Fibroblast of peridontal ligament (primary cell): ENCODE measurements around the gene MCTS1.
"Not testable (repeated sequence)": the region's sequence is repeated elsewhere in the genome, so short reads cannot be mapped to it uniquely, and the experiment has no call there.

ENCODE experiments used
- DNase-seq: peaks from one replicate; pipeline ENCODE4 v3.0.0-alpha.2; 2010; ENCODE audit errors: extremely low read depth

MCTS1 gene

GRCh38 chrX:120629667-120630537 is 26.0 kb downstream of the MCTS1 start, which contains the start of gene C1GALT1C1:
Gene C1GALT1C1, minus strand, starts transcription at chrX:120630054. Its CDS starts 2,888 bp downstream, at chrX:120627166.
- peak; percentile 83 for DNase-seq

GRCh38 chrX:120638619-120639018 is 34.7 kb downstream of the MCTS1 start:
- DNase-seq: no peak

- DNase-seq: no peak
Observed at GRCh38 chrX:120642871-120643270, 39.0 kb downstream of the MCTS1 start.

- DNase-seq: no peak
Observed at GRCh38 chrX:120647127-120647526, 43.2 kb downstream of the MCTS1 start.

GRCh38 chrX:120652256-120652655 is 48.4 kb downstream of the MCTS1 start:
- not testable (repeated sequence) for DNase-seq

GRCh38 chrX:120653000-120653399 is 49.1 kb downstream of the MCTS1 start:
- no peak for DNase-seq

GRCh38 chrX:120660637-120661036 is 56.7 kb downstream of the MCTS1 start:
- no peak for DNase-seq
